K562 (cell line): ENCODE data around the gene FIBP. TPM values are rescaled to one million over a fixed set of nuclear protein-coding genes. Genes with fewer than 3 reads are reported as not detected.

Experiments
- ATF7 ChIP-seq: fragments of 450-650 bp; IDR thresholded peaks from 2 replicates; pipeline ENCODE4 v1.7.1; 2014; ENCODE audit warnings: mild to moderate bottlenecking, moderate library complexity
- CBX3 ChIP-seq, 2 experiments: IDR thresholded peaks; 1 replicate in 1 of 2; 2 replicates in 1 of 2; pipeline ENCODE4 v1.6.1; 2012; ENCODE audit warnings: inconsistent platforms in 2 of 2, low read length in 2 of 2, borderline replicate concordance in 1 of 2, control low read depth in 1 of 2
- HDAC1 ChIP-seq, 2 experiments: fragments of 450-650 bp; IDR thresholded peaks; 2 replicates each; pipeline ENCODE4 v1.6.1; 2016 to 2017; ENCODE audit warnings: inconsistent platforms in 1 of 2, mild to moderate bottlenecking in 1 of 2, moderate library complexity in 1 of 2
- MIER1 ChIP-seq: fragments of 450-650 bp; IDR thresholded peaks from 2 replicates; pipeline ENCODE4 v1.6.1; 2016; ENCODE audit warnings: antibody characterized with exemption, mild to moderate bottlenecking, low read depth
- POLR2B ChIP-seq: fragments of 450-650 bp; IDR thresholded peaks from 2 replicates; pipeline ENCODE4 v1.6.1; 2018; ENCODE audit warnings: low read depth; ENCODE audit not compliant: partially characterized antibody
- SRSF7 ChIP-seq: fragments of 200-400 bp; formaldehyde crosslinking; optimal IDR thresholded peaks from 2 replicates; pipeline ENCODE3; 2017; ENCODE audit warnings: mild to moderate bottlenecking, low read depth, low read length
- TRIM28 ChIP-seq: fragments of 450-650 bp; IDR thresholded peaks from 2 replicates; pipeline ENCODE4 v1.6.1; 2017
- USF1 ChIP-seq: sonication (generic); formaldehyde crosslinking; IDR thresholded peaks from 2 replicates; pipeline ENCODE4 v1.9.0; 2022; ENCODE audit warnings: mild to moderate bottlenecking, missing genetic modification reagents
- ZFP1 ChIP-seq: fragments of 450-650 bp; formaldehyde crosslinking; IDR thresholded peaks from 2 replicates; pipeline ENCODE4 v1.4.0; 2020; ENCODE audit warnings: mild to moderate bottlenecking, mixed read lengths
- ZFP36 ChIP-seq: fragments of 150-350 bp; IDR thresholded peaks from 2 replicates; pipeline ENCODE4 v1.6.1; 2018; ENCODE audit warnings: low read length, low read depth; ENCODE audit not compliant: partially characterized antibody
- ZFX ChIP-seq: sonication (generic); formaldehyde crosslinking; IDR thresholded peaks from 2 replicates; pipeline ENCODE4 v1.8.0; 2022; ENCODE audit warnings: mild to moderate bottlenecking, missing genetic modification reagents, moderate library complexity
- ZNF512 ChIP-seq: IDR thresholded peaks from 2 replicates; pipeline ENCODE4 v1.6.1; 2016; ENCODE audit warnings: missing genetic modification characterization, missing compliant biosample characterization
- ZNF75A ChIP-seq: fragments of 450-650 bp; formaldehyde crosslinking; IDR thresholded peaks from 2 replicates; pipeline ENCODE4 v1.4.0; 2020; ENCODE audit warnings: mild to moderate bottlenecking
- ZNF77 ChIP-seq: fragments of 250-450 bp; sonication (Bioruptor Pico); IDR thresholded peaks from 2 replicates; pipeline ENCODE4 v1.5.0; 2020
- polyA plus RNA-seq, 8 experiments: library from polyadenylated mRNA; depleted of rRNA in 4 of 8; stranded (reverse) in 5 of 8; unstranded in 3 of 8; fragments of >200 nt; fragmentation: Nextera tagmentation in 2 of 8; fragmentation: Illumina TruSeq in 1 of 8; extraction: Ambion mirVana in 2 of 8; extraction: Trizol in 1 of 8; gene quantifications; 2 replicates each; pipeline versions ENCODE4 v1.2.1 to v1.2.3, GENCODE V29; 2011 to 2014; ENCODE audit warnings: inconsistent platforms in 1 of 8, missing spikeins in 1 of 8
- total RNA-seq, 7 experiments: library from RNA; depleted of rRNA in 6 of 7; stranded (reverse); fragments of >200 nt in 6 of 7; fragmentation: Illumina TruSeq in 2 of 7; extraction: Trizol in 2 of 7; gene quantifications; 2 replicates each; pipeline versions ENCODE4 v1.2.1 to v1.2.3, GENCODE V29; 2011 to 2021; ENCODE audit warnings: low replicate concordance in 1 of 7
- TF ChIP-seq, protein P1 (sequence below), 2 experiments: fragments of 200-800 bp in 1 of 2; sonication (Bioruptor generic) in 1 of 2; sonication (generic) in 1 of 2; formaldehyde crosslinking in 1 of 2; IDR thresholded peaks in 1 of 2; conservative IDR thresholded peaks in 1 of 2; 2 replicates each; pipeline versions ENCODE4 v1.5.0 to v1.6.1; 2016 to 2020; ENCODE audit warnings: missing compliant biosample characterization in 1 of 2, missing genetic modification characterization in 1 of 2, missing genetic modification reagents in 1 of 2
- TF ChIP-seq, protein P2 (sequence below): fragments of 250-450 bp; sonication (Bioruptor Pico); IDR thresholded peaks from 2 replicates; pipeline ENCODE4 v1.8.0; 2021; ENCODE audit warnings: mild to moderate bottlenecking, moderate library complexity
- TF ChIP-seq, protein P3 (sequence below): sonication (generic); formaldehyde crosslinking; IDR thresholded peaks from 2 replicates; pipeline ENCODE4 v1.8.0; 2022; ENCODE audit warnings: mild to moderate bottlenecking, missing genetic modification reagents
- TF ChIP-seq, protein P4 (sequence below): fragments of 450-650 bp; IDR thresholded peaks from 2 replicates; pipeline ENCODE4 v1.6.1; 2018; ENCODE audit warnings: mild to moderate bottlenecking, low read depth; ENCODE audit not compliant: partially characterized antibody

The FIBP gene
- total and polyA plus RNA-seq, 9 of the 15 experiments (the other 6 are each of a cell fraction or from before 2014, with no cell fraction given): 41.2 to 79.2 (median 48.6) TPM

DNA sequence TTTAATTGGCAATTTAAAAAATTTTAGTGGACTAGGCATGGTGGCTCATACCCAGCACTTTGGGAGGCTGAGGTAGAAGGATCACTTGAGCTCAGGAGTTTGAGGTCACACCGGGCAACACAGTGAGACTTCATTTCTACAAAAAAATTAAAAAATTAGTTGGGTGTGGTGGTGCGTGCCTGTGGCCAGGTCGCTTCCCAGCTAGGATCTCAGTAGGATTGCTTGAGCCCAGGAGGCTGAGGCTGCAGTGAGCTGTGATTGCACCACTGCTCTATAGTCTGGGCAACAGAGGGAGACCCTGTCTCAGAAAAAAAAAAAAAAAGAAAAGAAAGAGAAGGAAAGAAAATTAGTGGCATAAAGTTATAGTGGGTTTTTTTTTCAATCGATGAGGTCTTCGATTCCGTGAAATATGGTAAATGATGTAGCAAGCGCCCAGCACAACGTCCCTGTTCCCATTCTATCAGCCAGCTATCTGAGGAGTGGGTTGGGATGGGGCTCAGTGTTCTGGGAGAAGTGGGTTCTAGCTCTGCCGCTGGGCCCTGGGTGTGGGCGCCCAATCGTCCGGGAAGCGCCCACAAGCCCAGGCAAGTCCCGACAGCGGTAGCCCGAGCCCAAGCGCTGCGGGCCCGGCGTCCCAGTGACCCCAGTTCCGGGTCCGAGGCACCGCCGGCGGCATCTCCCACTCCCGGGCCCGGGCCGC is 10.5 kb upstream of the FIBP start (continued):
- TF ChIP-seq, protein P1, sequence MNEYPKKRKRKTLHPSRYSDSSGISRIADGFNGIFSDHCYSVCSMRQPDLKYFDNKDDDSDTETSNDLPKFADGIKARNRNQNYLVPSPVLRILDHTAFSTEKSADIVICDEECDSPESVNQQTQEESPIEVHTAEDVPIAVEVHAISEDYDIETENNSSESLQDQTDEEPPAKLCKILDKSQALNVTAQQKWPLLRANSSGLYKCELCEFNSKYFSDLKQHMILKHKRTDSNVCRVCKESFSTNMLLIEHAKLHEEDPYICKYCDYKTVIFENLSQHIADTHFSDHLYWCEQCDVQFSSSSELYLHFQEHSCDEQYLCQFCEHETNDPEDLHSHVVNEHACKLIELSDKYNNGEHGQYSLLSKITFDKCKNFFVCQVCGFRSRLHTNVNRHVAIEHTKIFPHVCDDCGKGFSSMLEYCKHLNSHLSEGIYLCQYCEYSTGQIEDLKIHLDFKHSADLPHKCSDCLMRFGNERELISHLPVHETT (CRISPR knock-in tag; conservative IDR thresholded peaks at IDR 0.05 in 1 of 2, IDR thresholded peaks at IDR 0.05 in 1 of 2): no peak
- no peak for TF ChIP-seq TRIM28
- TF ChIP-seq, protein P2, sequence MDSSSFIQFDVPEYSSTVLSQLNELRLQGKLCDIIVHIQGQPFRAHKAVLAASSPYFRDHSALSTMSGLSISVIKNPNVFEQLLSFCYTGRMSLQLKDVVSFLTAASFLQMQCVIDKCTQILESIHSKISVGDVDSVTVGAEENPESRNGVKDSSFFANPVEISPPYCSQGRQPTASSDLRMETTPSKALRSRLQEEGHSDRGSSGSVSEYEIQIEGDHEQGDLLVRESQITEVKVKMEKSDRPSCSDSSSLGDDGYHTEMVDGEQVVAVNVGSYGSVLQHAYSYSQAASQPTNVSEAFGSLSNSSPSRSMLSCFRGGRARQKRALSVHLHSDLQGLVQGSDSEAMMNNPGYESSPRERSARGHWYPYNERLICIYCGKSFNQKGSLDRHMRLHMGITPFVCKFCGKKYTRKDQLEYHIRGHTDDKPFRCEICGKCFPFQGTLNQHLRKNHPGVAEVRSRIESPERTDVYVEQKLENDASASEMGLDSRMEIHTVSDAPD: no peak
- TF ChIP-seq ZFX (CRISPR knock-in tag): peak; percentile 92
- peak; percentile 39 for TF ChIP-seq SRSF7
- TF ChIP-seq ZFP1 (CRISPR knock-in tag): no peak
- peak; percentile 32; the same call in 1 of the 2 replicates for TF ChIP-seq ZNF512
- TF ChIP-seq ZNF77 (CRISPR knock-in tag): no peak
- peak; percentile 12 for TF ChIP-seq POLR2B
- TF ChIP-seq CBX3 (IDR thresholded peaks at IDR 0.05; ENCODE audit: borderline replicate concordance in 1 of 2, low read length in 2 of 2): no peak
- TF ChIP-seq ZFP36: no peak
- TF ChIP-seq, protein P3, sequence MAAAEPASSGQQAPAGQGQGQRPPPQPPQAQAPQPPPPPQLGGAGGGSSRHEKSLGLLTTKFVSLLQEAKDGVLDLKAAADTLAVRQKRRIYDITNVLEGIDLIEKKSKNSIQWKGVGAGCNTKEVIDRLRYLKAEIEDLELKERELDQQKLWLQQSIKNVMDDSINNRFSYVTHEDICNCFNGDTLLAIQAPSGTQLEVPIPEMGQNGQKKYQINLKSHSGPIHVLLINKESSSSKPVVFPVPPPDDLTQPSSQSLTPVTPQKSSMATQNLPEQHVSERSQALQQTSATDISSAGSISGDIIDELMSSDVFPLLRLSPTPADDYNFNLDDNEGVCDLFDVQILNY: no peak
- TF ChIP-seq HDAC1 (IDR thresholded peaks at IDR 0.05): no peak
- TF ChIP-seq USF1: no peak
- TF ChIP-seq MIER1: no peak
- TF ChIP-seq ZNF75A (CRISPR knock-in tag): peak; percentile 65; the same call in 1 of the 2 replicates
- no peak for TF ChIP-seq ATF7
- TF ChIP-seq, protein P4, sequence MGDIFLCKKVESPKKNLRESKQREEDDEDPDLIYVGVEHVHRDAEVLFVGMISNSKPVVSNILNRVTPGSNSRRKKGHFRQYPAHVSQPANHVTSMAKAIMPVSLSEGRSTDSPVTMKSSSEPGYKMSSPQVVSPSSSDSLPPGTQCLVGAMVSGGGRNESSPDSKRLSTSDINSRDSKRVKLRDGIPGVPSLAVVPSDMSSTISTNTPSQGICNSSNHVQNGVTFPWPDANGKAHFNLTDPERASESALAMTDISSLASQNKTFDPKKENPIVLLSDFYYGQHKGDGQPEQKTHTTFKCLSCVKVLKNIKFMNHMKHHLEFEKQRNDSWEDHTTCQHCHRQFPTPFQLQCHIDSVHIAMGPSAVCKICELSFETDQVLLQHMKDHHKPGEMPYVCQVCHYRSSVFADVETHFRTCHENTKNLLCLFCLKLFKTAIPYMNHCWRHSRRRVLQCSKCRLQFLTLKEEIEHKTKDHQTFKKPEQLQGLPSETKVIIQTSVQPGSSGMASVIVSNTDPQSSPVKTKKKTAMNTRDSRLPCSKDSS: no peak
